ENCODE results near the gene NEUROG2.

DNA sequence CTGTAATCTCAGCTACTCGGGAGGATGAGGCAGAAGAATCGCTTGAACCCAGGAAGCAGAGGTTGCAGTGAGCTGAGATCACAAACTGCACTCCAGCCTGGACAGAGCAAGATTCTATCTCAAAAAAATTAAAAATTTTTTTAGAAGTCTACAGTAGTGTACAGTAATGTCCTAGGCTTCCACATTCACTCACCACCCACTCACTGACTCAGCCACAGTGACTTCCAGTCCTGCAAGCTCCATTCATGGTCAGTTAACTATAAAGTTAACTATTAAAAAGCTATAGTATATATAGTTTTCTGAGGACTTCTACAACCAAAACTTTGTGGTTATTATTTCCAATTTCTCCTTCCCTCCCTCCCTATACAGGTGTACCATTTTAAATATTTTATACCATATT is 34.7 kb upstream of the NEUROG2 start:
- TF ChIP-seq CTCF (IDR thresholded peaks at IDR 0.05): no peak
- TF ChIP-seq POLR2A (IDR thresholded peaks at IDR 0.05): no peak
